GM12873 (cell line): Measurements from ENCODE around the gene TBC1D16.

ENCODE experiments used
- TF ChIP-seq, protein P1 (sequence below): IDR thresholded peaks from 2 replicates; pipeline ENCODE4 v1.5.1; 2012; ENCODE audit warnings: low read depth, mild to moderate bottlenecking, moderate library complexity, low read length, control low read depth; ENCODE audit not compliant: insufficient read depth; ENCODE audit errors: missing control alignments

The TBC1D16 gene

DNA sequence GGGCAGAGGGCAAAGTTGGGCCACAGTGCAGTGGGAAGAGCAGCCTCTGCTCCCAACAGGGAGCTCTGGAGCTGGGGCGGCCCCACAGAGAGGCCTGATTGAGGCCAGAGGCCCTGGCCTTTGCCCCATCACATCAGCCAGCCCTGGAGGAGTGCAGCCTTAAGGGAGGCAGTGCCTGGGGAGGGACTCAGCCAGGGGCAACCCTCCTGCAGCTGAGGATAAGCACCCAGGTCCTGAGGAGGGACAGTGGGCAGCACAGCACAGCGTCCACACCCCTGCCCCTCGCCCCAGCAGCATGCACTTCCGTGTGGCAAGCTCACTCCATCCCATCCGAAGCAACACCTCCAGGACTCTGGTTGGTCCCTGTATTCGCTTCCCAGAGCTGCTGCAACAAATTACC lies 134.5 kb downstream of the TBC1D16 start:
- TF ChIP-seq, protein P1, sequence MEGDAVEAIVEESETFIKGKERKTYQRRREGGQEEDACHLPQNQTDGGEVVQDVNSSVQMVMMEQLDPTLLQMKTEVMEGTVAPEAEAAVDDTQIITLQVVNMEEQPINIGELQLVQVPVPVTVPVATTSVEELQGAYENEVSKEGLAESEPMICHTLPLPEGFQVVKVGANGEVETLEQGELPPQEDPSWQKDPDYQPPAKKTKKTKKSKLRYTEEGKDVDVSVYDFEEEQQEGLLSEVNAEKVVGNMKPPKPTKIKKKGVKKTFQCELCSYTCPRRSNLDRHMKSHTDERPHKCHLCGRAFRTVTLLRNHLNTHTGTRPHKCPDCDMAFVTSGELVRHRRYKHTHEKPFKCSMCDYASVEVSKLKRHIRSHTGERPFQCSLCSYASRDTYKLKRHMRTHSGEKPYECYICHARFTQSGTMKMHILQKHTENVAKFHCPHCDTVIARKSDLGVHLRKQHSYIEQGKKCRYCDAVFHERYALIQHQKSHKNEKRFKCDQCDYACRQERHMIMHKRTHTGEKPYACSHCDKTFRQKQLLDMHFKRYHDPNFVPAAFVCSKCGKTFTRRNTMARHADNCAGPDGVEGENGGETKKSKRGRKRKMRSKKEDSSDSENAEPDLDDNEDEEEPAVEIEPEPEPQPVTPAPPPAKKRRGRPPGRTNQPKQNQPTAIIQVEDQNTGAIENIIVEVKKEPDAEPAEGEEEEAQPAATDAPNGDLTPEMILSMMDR, result no peak

DNA sequence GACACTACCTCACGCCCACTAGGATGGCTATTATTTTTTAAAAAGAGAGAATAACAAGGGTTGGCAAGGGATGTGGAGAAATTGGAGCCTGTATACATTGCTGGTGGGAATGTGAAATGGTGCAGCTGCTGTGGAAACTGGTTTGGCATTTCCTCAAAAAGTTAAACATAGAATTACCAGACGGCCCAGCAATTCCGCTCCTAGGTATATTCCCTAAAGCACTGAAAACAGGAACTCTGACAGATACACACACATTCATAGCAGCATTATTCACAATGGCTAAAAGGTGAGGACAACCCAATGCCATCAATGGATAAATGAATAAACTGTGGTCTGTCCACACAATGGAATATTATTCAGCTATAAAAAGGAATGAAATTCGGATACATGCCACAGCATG lies 136.1 kb downstream of the TBC1D16 start:
- TF ChIP-seq, protein P1, result no peak

DNA sequence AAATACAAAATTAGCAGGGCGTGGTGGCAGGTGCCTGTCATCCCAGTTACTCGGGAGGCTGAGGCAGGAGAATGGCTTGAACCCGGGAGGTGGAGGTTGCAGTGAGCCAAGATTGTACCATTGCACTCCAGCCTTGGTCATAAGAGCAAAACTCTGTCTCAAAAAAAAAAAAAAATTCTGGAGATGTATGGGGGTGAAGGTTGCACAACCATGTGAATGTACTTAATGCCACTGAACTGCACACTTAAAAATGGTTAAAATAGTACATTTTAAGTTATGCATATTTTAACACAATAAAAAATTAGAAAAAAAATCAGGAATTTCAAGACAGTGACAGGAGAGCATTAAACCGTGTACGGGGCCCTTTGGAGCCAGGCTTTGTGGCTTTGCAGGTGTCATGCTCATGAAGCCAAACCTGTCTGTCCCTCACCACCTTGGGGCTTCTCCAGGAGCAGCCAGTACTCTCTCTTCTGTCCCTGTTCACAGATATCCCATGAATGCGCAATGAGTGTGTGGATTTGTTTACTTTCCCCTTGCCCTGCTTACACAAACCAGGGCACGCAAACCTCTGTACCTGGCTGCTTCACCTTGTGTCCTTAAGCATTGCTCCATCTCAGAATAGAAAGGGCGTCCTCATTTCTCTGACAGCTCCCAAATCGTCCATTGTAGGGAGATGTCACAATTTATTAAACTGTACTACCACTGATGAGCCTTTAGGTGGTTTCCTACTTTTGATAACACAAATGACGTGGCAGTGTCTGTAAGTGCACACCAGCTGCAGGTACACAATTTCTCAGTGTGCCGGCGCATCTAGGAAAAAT lies 138.2 kb downstream of the TBC1D16 start:
- TF ChIP-seq, protein P1, result no peak

DNA sequence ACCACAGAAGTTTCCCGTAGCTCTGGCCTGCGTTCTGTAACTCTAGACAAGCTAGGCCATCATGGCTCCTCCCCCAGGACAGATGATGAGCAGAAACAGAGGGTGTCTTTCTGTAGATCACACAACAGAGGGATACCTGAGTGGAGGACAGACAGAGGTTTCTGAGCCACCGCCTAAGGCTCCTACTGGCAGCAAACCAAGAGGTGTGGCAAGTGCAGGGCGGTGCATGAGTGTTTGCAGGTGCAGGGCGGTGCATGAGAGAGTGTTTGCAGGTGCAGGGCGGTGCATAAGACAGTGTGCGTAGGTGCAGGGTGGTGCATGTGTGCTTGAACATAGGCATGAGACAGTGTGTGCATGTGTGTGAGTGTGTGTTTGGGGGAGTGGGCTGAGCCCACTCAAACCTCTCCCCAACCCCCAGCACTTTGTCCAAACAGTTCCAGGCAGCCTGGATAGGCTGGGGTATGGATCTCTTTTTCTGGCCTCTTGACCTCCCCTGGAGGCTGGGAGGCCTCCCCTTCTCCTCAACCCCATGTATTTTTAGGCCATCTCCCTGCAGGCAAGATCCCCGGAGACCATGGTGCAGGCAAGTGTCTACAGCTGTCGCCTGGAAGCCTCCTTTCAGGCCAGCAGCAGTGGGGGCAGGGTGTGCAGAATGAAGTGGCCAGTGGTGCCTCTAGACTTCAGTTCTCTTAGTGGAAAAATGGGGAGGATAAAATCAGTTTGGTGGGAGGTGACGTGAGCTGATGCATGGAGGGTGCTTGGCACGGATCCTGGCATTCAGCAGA lies 143.0 kb downstream of the TBC1D16 start:
- TF ChIP-seq, protein P1, result no peak

DNA sequence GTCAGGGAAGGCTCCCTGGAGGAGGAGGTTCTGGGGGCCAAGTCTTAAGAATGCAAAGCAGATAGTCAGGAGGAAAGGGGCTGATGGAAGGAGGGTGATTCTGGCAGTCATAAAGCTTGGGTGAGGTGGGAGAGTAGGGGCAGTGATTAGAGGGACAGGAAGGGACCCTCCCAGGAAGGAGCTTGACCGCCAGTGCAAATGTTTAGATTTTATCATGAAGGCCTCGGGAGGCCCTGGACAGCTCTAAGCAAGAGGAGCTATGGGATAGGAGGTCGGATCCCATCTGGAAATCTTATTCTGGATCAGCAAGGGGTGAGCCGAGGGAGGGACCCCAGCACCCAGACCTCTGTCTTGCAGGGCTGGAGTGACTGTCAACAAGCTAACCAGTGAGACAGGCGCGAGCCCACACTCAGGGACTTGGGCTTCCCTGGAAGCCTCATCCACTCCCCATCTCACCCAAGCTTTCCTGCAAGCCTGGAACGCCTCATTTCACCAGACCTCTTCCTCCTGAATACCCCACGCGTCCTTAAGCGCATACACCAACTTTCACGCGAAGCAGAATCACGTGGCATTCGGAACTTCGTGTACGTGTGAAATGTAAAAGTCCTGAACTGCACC lies 144.4 kb downstream of the TBC1D16 start:
- TF ChIP-seq, protein P1, result no peak

DNA sequence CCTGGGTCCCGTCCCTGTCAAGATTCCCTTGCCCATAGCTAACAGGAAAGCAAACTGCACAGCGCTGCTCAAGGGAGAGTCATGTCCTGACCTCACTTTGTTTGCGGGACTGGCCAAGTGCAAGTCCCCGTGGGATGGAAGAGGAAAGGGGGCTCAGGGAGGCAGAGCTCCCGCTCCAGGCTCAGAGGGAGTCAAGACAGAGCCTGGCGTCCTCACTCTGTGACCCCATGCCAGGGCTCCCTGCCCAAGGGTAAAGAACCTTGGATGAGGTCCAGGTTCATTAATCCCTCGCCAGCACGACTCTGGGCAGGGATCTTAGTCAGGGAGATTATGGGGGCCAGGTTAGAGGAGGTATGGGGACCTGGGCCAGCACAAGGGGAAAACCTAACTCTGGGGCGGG lies 145.0 kb downstream of the TBC1D16 start:
- TF ChIP-seq, protein P1, result no peak
